Measurements from ENCODE around the gene DNAH10.

DNA sequence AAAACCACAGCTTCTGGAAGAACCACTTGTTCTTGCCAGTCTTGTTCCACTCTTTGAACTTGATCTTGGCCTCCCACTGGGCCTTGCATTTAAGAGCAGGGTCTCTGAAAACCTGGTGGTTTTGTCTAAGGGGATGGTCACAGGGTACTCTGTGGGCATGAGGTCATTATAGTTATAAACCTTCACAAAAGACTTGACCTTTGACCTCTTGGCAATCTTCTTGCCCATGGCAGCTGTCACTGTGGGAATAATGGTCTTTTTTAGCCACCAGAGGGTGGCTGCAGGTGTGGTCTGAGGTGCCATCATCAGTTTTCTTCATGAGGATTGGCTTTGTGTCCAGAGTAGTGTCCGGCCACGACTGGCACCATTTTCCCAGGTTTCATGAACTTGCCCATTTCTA is 40.9 kb upstream of the DNAH10 start:
- TF ChIP-seq, protein P1, sequence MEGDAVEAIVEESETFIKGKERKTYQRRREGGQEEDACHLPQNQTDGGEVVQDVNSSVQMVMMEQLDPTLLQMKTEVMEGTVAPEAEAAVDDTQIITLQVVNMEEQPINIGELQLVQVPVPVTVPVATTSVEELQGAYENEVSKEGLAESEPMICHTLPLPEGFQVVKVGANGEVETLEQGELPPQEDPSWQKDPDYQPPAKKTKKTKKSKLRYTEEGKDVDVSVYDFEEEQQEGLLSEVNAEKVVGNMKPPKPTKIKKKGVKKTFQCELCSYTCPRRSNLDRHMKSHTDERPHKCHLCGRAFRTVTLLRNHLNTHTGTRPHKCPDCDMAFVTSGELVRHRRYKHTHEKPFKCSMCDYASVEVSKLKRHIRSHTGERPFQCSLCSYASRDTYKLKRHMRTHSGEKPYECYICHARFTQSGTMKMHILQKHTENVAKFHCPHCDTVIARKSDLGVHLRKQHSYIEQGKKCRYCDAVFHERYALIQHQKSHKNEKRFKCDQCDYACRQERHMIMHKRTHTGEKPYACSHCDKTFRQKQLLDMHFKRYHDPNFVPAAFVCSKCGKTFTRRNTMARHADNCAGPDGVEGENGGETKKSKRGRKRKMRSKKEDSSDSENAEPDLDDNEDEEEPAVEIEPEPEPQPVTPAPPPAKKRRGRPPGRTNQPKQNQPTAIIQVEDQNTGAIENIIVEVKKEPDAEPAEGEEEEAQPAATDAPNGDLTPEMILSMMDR (IDR thresholded peaks at IDR 0.05; ENCODE audit: low read length), result no peak
- no peak for TF ChIP-seq EZH2 (IDR thresholded peaks at IDR 0.05; ENCODE audit: borderline replicate concordance, low read length)
